ENCODE data around the gene GSS.
"Not testable (repeated sequence)": the region's sequence is repeated elsewhere in the genome, so short reads cannot be mapped to it uniquely, and the experiment has no call there.

Gene GSS

GRCh38 chr20:34895465-34895864 lies 60.1 kb downstream of the GSS start:
- DNase-seq = no peak

GRCh38 chr20:34894723-34895122 lies 60.9 kb downstream of the GSS start:
- DNase-seq = no peak

- no peak for DNase-seq
Measured at GRCh38 chr20:34892671-34893070, 62.9 kb downstream of the GSS start.

- DNase-seq = no peak
Measured at GRCh38 chr20:34891166-34892062, 64.2 kb downstream of the GSS start.

GRCh38 chr20:34888468-34888867 lies 67.1 kb downstream of the GSS start:
- DNase-seq = no peak

GRCh38 chr20:34887023-34887422 lies 68.6 kb downstream of the GSS start:
- no peak for DNase-seq

GRCh38 chr20:34886122-34886521 lies 69.5 kb downstream of the GSS start:
- DNase-seq = no peak

GRCh38 chr20:34884260-34884659 lies 71.3 kb downstream of the GSS start:
- DNase-seq = no peak

- DNase-seq = no peak
Measured at GRCh38 chr20:34883809-34884208, 71.8 kb downstream of the GSS start.

- no peak for DNase-seq
Measured at GRCh38 chr20:34883087-34883688, 72.4 kb downstream of the GSS start.

- no peak for DNase-seq
Measured at GRCh38 chr20:34881689-34882088, 73.9 kb downstream of the GSS start.

- DNase-seq = not testable (repeated sequence)
Measured at GRCh38 chr20:34880971-34881370, 74.6 kb downstream of the GSS start.

GRCh38 chr20:34880215-34880850 lies 75.3 kb downstream of the GSS start:
- no peak for DNase-seq
